Loucy (cell line): Measurements from ENCODE around the gene VSTM2L.

Experiments
- H2AFZ ChIP-seq: fragments of 200-600 bp; sonication (generic); 2 replicates; pipeline ENCODE4 v1.6.0; 2016; ENCODE audit warnings: antibody characterized with exemption, mild to moderate bottlenecking, low read length, moderate library complexity
- H3F3A ChIP-seq: fragments of 200-600 bp; 2 replicates; pipeline ENCODE4 v1.6.0; 2016; ENCODE audit warnings: antibody characterized with exemption, low read depth, mild to moderate bottlenecking
- H3K27me3 ChIP-seq: fragments of 200-600 bp; sonication (generic); 2 replicates; pipeline ENCODE4 v1.6.1; 2014; ENCODE audit warnings: low read length, mild to moderate bottlenecking; ENCODE audit not compliant: insufficient read depth, poor library complexity, severe bottlenecking
- H3K36me3 ChIP-seq: fragments of 200-600 bp; sonication (generic); 2 replicates; pipeline ENCODE4 v1.6.1; 2016; ENCODE audit warnings: low read length; ENCODE audit not compliant: insufficient read depth
- H3K4me1 ChIP-seq: fragments of 200-600 bp; sonication (generic); 2 replicates; pipeline ENCODE4 v1.5.1; 2014; ENCODE audit warnings: low read length, mild to moderate bottlenecking; ENCODE audit not compliant: insufficient read depth, poor library complexity, severe bottlenecking
- H3K4me2 ChIP-seq: fragments of 200-600 bp; sonication (generic); 2 replicates; pipeline ENCODE4 v1.6.0; 2014; ENCODE audit warnings: antibody characterized with exemption, low read length, low read depth, mild to moderate bottlenecking; ENCODE audit not compliant: poor library complexity, severe bottlenecking
- H3K4me3 ChIP-seq: fragments of 200-600 bp; sonication (generic); 2 replicates; pipeline ENCODE4 v1.5.1; 2014; ENCODE audit warnings: low read length, mild to moderate bottlenecking, mixed read lengths; ENCODE audit not compliant: poor library complexity, severe bottlenecking
- H3K79me2 ChIP-seq: fragments of 200-600 bp; sonication (generic); 2 replicates; pipeline ENCODE4 v1.6.1; 2014; ENCODE audit warnings: low read length; ENCODE audit not compliant: insufficient read depth
- H3K9ac ChIP-seq: fragments of 200-600 bp; sonication (generic); 2 replicates; pipeline ENCODE4 v1.6.0; 2014; ENCODE audit warnings: mild to moderate bottlenecking, low read depth, low read length, moderate library complexity; ENCODE audit not compliant: poor library complexity, severe bottlenecking
- H3K9me2 ChIP-seq: fragments of 200-600 bp; sonication (generic); replicated peaks from 2 replicates; pipeline ENCODE4 v1.6.1; 2016; ENCODE audit warnings: low read depth, low read length, mixed read lengths
- H3K9me3 ChIP-seq: fragments of 200-600 bp; sonication (generic); 2 replicates; pipeline ENCODE4 v1.6.1; 2014; ENCODE audit warnings: mild to moderate bottlenecking, antibody characterized with exemption, low read length, low read depth; ENCODE audit not compliant: insufficient read depth
- H4K20me1 ChIP-seq: fragments of 200-600 bp; sonication (generic); 2 replicates; pipeline ENCODE4 v1.6.0; 2014; ENCODE audit warnings: antibody characterized with exemption, low read length, mild to moderate bottlenecking; ENCODE audit not compliant: insufficient read depth, poor library complexity, severe bottlenecking
- EZH2phosphoT487 ChIP-seq: fragments of 200-600 bp; IDR thresholded peaks from 2 replicates; pipeline ENCODE4 v1.6.1; 2018; ENCODE audit warnings: antibody characterized with exemption, mild to moderate bottlenecking, moderate library complexity, borderline replicate concordance
- TF ChIP-seq, protein P1 (sequence below): fragments of 200-600 bp; sonication (generic); conservative IDR thresholded peaks from 2 replicates; pipeline ENCODE4 v1.5.1; 2014; ENCODE audit warnings: mild to moderate bottlenecking, antibody characterized with exemption, low read length

VSTM2L gene

DNA sequence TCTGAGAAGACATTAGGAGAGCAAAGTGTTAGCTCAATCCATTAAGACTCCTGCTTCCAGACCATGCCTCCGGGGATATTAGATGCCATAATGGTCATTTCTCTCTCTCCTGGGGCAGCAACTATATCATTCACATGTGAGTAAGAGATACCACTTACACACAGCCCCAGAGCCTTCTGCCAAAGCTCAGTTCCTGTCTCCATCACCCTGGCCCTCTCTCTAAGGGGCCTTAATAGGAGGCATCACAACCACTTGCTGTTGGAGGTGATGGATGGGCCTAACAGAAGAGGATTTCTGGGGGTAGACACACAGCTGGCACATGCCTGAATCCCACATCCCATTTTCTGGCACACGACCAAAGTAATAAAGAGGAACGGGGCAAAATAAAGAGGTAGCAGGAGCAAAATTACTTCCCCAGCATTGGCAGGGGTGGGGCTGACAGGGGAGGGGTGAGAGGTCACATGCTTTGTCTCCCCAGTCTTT lies 34.0 kb upstream of the VSTM2L start:
- H3K79me2 ChIP-seq, result no peaks in the 10 kb centered on the region
- TF ChIP-seq, protein P1, sequence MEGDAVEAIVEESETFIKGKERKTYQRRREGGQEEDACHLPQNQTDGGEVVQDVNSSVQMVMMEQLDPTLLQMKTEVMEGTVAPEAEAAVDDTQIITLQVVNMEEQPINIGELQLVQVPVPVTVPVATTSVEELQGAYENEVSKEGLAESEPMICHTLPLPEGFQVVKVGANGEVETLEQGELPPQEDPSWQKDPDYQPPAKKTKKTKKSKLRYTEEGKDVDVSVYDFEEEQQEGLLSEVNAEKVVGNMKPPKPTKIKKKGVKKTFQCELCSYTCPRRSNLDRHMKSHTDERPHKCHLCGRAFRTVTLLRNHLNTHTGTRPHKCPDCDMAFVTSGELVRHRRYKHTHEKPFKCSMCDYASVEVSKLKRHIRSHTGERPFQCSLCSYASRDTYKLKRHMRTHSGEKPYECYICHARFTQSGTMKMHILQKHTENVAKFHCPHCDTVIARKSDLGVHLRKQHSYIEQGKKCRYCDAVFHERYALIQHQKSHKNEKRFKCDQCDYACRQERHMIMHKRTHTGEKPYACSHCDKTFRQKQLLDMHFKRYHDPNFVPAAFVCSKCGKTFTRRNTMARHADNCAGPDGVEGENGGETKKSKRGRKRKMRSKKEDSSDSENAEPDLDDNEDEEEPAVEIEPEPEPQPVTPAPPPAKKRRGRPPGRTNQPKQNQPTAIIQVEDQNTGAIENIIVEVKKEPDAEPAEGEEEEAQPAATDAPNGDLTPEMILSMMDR, result no peak
- no peak for TF ChIP-seq EZH2phosphoT487
- no peaks in the 10 kb centered on the region for H3K9me3 ChIP-seq
- H3K9me2 ChIP-seq, result no peaks in the 10 kb centered on the region
- no peak overlapping the region for H3K4me2 ChIP-seq
- H3K36me3 ChIP-seq, result peaks cover 70% of the 10 kb centered on the region; the same call in 1 of the 2 replicates
- no peaks in the 10 kb centered on the region for H4K20me1 ChIP-seq
- no peaks in the 10 kb centered on the region for H3K27me3 ChIP-seq
- no peaks in the 10 kb centered on the region for H3F3A ChIP-seq
- H2AFZ ChIP-seq, result no peak overlapping the region
- no peaks in the 10 kb centered on the region for H3K4me1 ChIP-seq
- no peak overlapping the region for H3K4me3 ChIP-seq
- H3K9ac ChIP-seq, result no peak overlapping the region

DNA sequence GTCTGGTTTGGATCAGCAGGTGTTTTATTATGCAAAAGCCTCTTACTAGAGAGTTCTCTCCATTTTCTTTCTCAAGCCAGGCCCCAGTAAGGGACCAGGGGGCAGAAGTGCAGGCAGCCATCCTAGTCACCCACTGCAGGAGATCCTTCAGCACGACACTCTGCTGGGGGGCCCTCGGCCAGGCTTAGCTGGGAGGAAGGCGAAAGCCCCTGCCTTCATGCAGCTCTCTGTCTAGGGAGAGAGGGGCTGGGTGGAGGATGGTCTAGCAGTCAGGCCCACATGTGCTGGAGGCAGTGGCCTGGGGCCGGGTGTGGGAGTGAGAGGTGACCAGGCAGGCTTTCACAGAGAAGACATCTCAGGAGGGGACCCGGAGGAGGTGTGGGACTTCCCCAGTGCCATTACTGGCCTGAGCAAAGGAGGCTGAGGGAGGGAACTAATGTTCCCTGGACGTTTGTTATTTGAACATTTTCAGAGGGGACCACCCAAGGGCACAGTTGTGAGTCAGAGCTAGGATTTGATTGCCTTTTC lies 33.5 kb upstream of the VSTM2L start:
- Histone ChIP-seq H2AFZ (no peak overlapping the region), H3K9ac (no peak overlapping the region), H3K4me3 (no peak overlapping the region), H3K9me2 (no peaks in the 10 kb centered on the region), H3K79me2 (no peaks in the 10 kb centered on the region), H3K27me3 (no peaks in the 10 kb centered on the region), H3F3A (no peaks in the 10 kb centered on the region), H3K9me3 (no peaks in the 10 kb centered on the region), H4K20me1 (no peaks in the 10 kb centered on the region), H3K36me3 (peaks cover 75% of the 10 kb centered on the region; the same call in 1 of the 2 replicates), H3K4me1 (no peaks in the 10 kb centered on the region), H3K4me2 (no peak overlapping the region)
- TF ChIP-seq, protein P1, result no peak
- TF ChIP-seq EZH2phosphoT487, result no peak

DNA sequence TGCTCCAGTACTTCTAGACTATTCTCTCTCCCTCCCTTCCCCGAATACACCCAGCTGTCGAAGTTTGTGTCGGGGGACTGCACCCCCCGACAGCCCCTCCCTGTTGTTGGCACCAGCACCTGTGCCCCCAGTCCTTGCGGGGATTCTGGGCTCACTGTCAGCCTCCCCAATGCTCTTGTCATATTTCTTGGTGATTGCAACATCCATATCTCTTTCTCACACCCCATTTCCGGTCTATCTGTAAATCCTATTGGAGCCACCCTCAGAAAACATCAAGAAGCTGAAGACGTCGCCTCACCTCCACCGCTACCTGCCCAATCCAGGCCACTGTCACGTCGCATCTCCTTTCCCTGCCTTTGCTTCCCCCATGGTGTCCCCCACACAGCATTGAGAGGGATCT lies 32.6 kb upstream of the VSTM2L start:
- Histone ChIP-seq H2AFZ (no peak overlapping the region), H3F3A (no peaks in the 10 kb centered on the region), H4K20me1 (no peaks in the 10 kb centered on the region), H3K4me3 (no peak overlapping the region), H3K36me3 (peaks cover 74% of the 10 kb centered on the region; the same call in 1 of the 2 replicates), H3K4me2 (no peak overlapping the region), H3K9me2 (no peaks in the 10 kb centered on the region), H3K27me3 (no peaks in the 10 kb centered on the region), H3K9me3 (no peaks in the 10 kb centered on the region), H3K9ac (no peak overlapping the region), H3K4me1 (no peaks in the 10 kb centered on the region), H3K79me2 (no peaks in the 10 kb centered on the region)
- TF ChIP-seq EZH2phosphoT487, result no peak
- TF ChIP-seq, protein P1, result no peak
